ENCODE data around the gene SIGLEC7. TPM values are rescaled to one million over a fixed set of nuclear protein-coding genes. Genes with fewer than 3 reads are reported as not detected.

The SIGLEC7 gene
- total and polyA plus RNA-seq, 10 donors, result 6.8 to 59.9 (median 26.5) TPM

GRCh38 chr19:51124216-51124615 is 17.9 kb upstream of the SIGLEC7 start:
- intact Hi-C loops (cut with DNase I; ENCODE audit: low total_unique reads), result no loop called here
- Histone ChIP-seq H3K27ac (peak overlapping the region; percentile 4 to 97 (median 88)), H3K27me3 (replicated peaks in 1 of 7) (peaks cover 0 to 4% (median 0%) of the 10 kb centered on the region in 7 donors), H3K9me3 (no peaks in the 10 kb centered on the region), H3K36me3 (peaks cover 0 to 19% (median 0%) of the 10 kb centered on the region in 6 donors), H3K4me1 (peaks cover 0 to 89% (median 31%) of the 10 kb centered on the region in 6 donors), H3K4me3 (peak overlapping the region in 3 of 8 donors; percentile 43 to 62 (median 43))
- TF ChIP-seq POLR2AphosphoS5 (IDR thresholded peaks at IDR 0.05), result no peak
- TF ChIP-seq POLR2A (IDR thresholded peaks at IDR 0.05), result no peak
- no peak for TF ChIP-seq CTCF (IDR thresholded peaks at IDR 0.05 in 8 of 11, conservative IDR thresholded peaks at IDR 0.05 in 3 of 11)
- peak; percentile 71 for DNase-seq
- 78 to 88% (median 84%) methylated on average over 7 to 9 of the region's 9 CpGs for WGBS, 5 donors

GRCh38 chr19:51124729-51125128 is 17.4 kb upstream of the SIGLEC7 start, which contains the start of gene SIGLEC9:
TSS of gene SIGLEC9 (plus strand) at chr19:51124906. CDS start at chr19:51124975, 69 bp downstream.
- DNase-seq, result peak; percentile 87
- Histone ChIP-seq H3K4me3 (peak within 1 kb of the TSS in 7 of 8 donors; percentile 6 to 62 (median 37)), H3K27ac (peak within 1 kb of the TSS; percentile 4 to 97 (median 88)), H3K9me3 (no peaks in the 10 kb centered on the region), H3K4me1 (peaks cover 0 to 92% (median 31%) of the 10 kb centered on the region in 6 donors), H3K36me3 (peaks cover 0 to 24% (median 0%) of the 10 kb centered on the region in 6 donors), H3K27me3 (replicated peaks in 1 of 7) (peaks cover 0 to 4% (median 0%) of the 10 kb centered on the region in 7 donors)
- 40 to 57% (median 43%) methylated on average over 9 to 14 of the region's 14 CpGs for WGBS, 5 donors
- intact Hi-C loops (cut with DNase I; ENCODE audit: low total_unique reads), result no loop called here
- TF ChIP-seq POLR2A (IDR thresholded peaks at IDR 0.05) (peak in 1 of 3 donors; percentile 36), CTCF (IDR thresholded peaks at IDR 0.05 in 8 of 11, conservative IDR thresholded peaks at IDR 0.05 in 3 of 11) (peak in 1 of 11 experiments; percentile 14), POLR2AphosphoS5 (IDR thresholded peaks at IDR 0.05) (peak; percentile 78 to 87 (median 87))

- TF ChIP-seq POLR2A (IDR thresholded peaks at IDR 0.05), result no peak
- TF ChIP-seq CTCF (IDR thresholded peaks at IDR 0.05 in 8 of 11, conservative IDR thresholded peaks at IDR 0.05 in 3 of 11), result no peak
- TF ChIP-seq POLR2AphosphoS5 (IDR thresholded peaks at IDR 0.05), result peak in 1 of 3 donors; percentile 33
- Histone ChIP-seq H3K4me3 (peak overlapping the region in 7 of 8 donors; percentile 6 to 62 (median 37)), H3K4me1 (peaks cover 0 to 92% (median 39%) of the 10 kb centered on the region in 6 donors), H3K9me3 (no peaks in the 10 kb centered on the region), H3K27ac (peak overlapping the region in 7 of 8 donors; percentile 79 to 97 (median 90)), H3K27me3 (replicated peaks in 1 of 7) (peaks cover 0 to 4% (median 0%) of the 10 kb centered on the region in 7 donors), H3K36me3 (peaks cover 0 to 32% (median 0%) of the 10 kb centered on the region in 6 donors)
- WGBS, 5 donors, result 87 to 95% (median 89%) methylated on average over 15 to 16 of the region's 16 CpGs
- peak; percentile 77 for DNase-seq
- intact Hi-C loops (cut with DNase I; ENCODE audit: low total_unique reads), result no loop called here
These were observed 16.6 kb upstream of the SIGLEC7 start for GRCh38 chr19:51125421-51126075.

- intact Hi-C loops (cut with DNase I; ENCODE audit: low total_unique reads), result no loop called here
- Histone ChIP-seq H3K27me3 (replicated peaks in 1 of 7) (peaks cover 0 to 9% (median 0%) of the 10 kb centered on the region in 7 donors), H3K27ac (peak overlapping the region in 6 of 8 donors; percentile 68 to 97 (median 90)), H3K4me1 (peaks cover under 1 to 92% (median 46%) of the 10 kb centered on the region in 6 donors), H3K9me3 (no peaks in the 10 kb centered on the region), H3K36me3 (peaks cover 0 to 37% (median 0%) of the 10 kb centered on the region in 6 donors), H3K4me3 (peak overlapping the region in 6 of 8 donors; percentile 3 to 62 (median 40))
- peak; percentile 66 for DNase-seq
- TF ChIP-seq POLR2A (IDR thresholded peaks at IDR 0.05), result no peak
- no peak for TF ChIP-seq CTCF (IDR thresholded peaks at IDR 0.05 in 8 of 11, conservative IDR thresholded peaks at IDR 0.05 in 3 of 11)
- peak in 1 of 3 donors; percentile 24 for TF ChIP-seq POLR2AphosphoS5 (IDR thresholded peaks at IDR 0.05)
- 67 to 92% (median 81%) methylated on average over 2 to 6 of the region's 6 CpGs for WGBS, 5 donors
These were observed 15.1 kb upstream of the SIGLEC7 start for GRCh38 chr19:51127032-51127431.

All from spleen (tissue), 11 donors.